Esophagus muscularis mucosa (tissue), 4 donors: ENCODE results near the gene FAM174B. TPM values are rescaled to one million over a fixed set of nuclear protein-coding genes. Genes with fewer than 3 reads are reported as not detected.
A peak's percentile ranks its signal among the peaks of the same experiment; 100 is the strongest.

Experiments used
- DNase-seq: peaks from one replicate; pipeline ENCODE4 v3.0.0-alpha.2; 2017; ENCODE audit errors: extremely low spot score
- H3K27ac ChIP-seq, 4 donors: fragments of 200-600 bp; sonication (generic); replicated peaks in 1 of 4; 1 replicate in 3 of 4; 2 replicates in 1 of 4; pipeline ENCODE4 v1.5.1; 2016 to 2019; ENCODE audit warnings: mild to moderate bottlenecking in 1 of 4
- H3K27me3 ChIP-seq, 4 donors: fragments of 200-600 bp; sonication (generic); one replicate each; pipeline versions ENCODE4 v1.5.1 to v1.6.0; 2016 to 2019
- H3K36me3 ChIP-seq, 4 donors: fragments of 200-600 bp; sonication (generic); one replicate each; pipeline ENCODE4 v1.5.1; 2016 to 2019
- H3K4me1 ChIP-seq, 4 donors: fragments of 200-600 bp; sonication (generic); one replicate each; pipeline ENCODE4 v1.5.1; 2016 to 2019
- H3K4me3 ChIP-seq, 4 donors: fragments of 200-600 bp; sonication (generic); 1 replicate in 2 of 4; 2 replicates in 2 of 4; pipeline ENCODE4 v1.5.1; 2016 to 2019; ENCODE audit warnings: mild to moderate bottlenecking in 4 of 4, moderate library complexity in 1 of 4
- H3K9me3 ChIP-seq, 4 donors: fragments of 200-600 bp; sonication (generic); 1 replicate in 3 of 4; 2 replicates in 1 of 4; pipeline ENCODE4 v1.5.1; 2016 to 2019
- EP300 ChIP-seq: sonication (generic); formaldehyde crosslinking; IDR thresholded peaks from one replicate; pipeline ENCODE4 v1.6.1; 2017; ENCODE audit warnings: antibody characterized with exemption
- POLR2A ChIP-seq: fragments of 450-650 bp; IDR thresholded peaks from one replicate; pipeline ENCODE4 v1.6.1; 2017; ENCODE audit warnings: antibody characterized with exemption, moderate library complexity, mild to moderate bottlenecking, low read depth
- POLR2AphosphoS5 ChIP-seq, 2 donors: sonication (generic); formaldehyde crosslinking; IDR thresholded peaks; one replicate each; pipeline ENCODE4 v1.6.1; 2017; ENCODE audit warnings: antibody characterized with exemption in 2 of 2
- WGBS: methylation state at CpG from one replicate; pipeline ENCODE4 v1.1.5; 2018; 5-methylcytosine and 5-hydroxymethylcytosine counted together
- intact Hi-C: fragments of 100-400 bp; cut with DNase I; formaldehyde crosslinking; loops from one replicate; pipeline ENCODE4 v1.15.1; 2023
- total RNA-seq, 4 donors: library from RNA; depleted of rRNA; stranded (reverse); fragments of >200 nt; gene quantifications; one replicate each; pipeline versions ENCODE4 v1.1.0 to v1.2.1, GENCODE V29; 2016
- TF ChIP-seq, protein P1 (sequence below), 3 experiments: fragments of 200-600 bp in 2 of 3; fragments of 450-650 bp in 1 of 3; sonication (generic) in 2 of 3; IDR thresholded peaks; one replicate each; pipeline ENCODE4 v1.5.1; 2017 to 2019; ENCODE audit warnings: antibody characterized with exemption in 3 of 3, mild to moderate bottlenecking in 2 of 3, moderate library complexity in 1 of 3

The FAM174B gene
- total RNA-seq, 4 donors from 2014 or later = 7.5 to 15.2 (median 9.9) TPM

DNA sequence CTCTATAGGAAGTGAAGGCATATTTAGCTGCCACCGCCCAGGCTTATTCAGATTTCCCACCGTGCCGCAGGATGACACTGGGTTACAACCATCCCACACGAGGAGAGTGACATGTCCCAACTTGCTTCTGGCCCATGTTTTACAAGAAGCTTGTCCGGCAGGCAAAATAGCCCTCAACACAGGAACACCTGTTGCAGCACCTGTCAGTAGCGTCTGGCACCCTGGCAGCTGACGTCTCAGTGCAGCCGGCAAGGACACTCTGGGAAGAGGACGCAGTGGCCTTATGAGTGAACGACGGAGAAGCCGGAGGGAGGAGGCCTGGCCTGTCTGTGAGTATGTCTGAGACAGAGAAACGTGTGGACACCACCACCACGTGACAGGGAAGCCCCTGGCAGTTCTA is 32.1 kb downstream of the FAM174B start:
- Histone ChIP-seq H3K27me3 (no peaks in the 10 kb centered on the region), H3K4me3 (no peak overlapping the region), H3K36me3 (peaks cover 0 to 4% (median 1%) of the 10 kb centered on the region in 4 donors), H3K27ac (peak overlapping the region in 3 of 4 donors; percentile 68 to 74 (median 72)), H3K9me3 (no peaks in the 10 kb centered on the region), H3K4me1 (peaks cover 44 to 53% (median 50%) of the 10 kb centered on the region in 4 donors)
- DNase-seq = no peak
- TF ChIP-seq POLR2A = no peak
- no peak for TF ChIP-seq EP300
- TF ChIP-seq, protein P1, sequence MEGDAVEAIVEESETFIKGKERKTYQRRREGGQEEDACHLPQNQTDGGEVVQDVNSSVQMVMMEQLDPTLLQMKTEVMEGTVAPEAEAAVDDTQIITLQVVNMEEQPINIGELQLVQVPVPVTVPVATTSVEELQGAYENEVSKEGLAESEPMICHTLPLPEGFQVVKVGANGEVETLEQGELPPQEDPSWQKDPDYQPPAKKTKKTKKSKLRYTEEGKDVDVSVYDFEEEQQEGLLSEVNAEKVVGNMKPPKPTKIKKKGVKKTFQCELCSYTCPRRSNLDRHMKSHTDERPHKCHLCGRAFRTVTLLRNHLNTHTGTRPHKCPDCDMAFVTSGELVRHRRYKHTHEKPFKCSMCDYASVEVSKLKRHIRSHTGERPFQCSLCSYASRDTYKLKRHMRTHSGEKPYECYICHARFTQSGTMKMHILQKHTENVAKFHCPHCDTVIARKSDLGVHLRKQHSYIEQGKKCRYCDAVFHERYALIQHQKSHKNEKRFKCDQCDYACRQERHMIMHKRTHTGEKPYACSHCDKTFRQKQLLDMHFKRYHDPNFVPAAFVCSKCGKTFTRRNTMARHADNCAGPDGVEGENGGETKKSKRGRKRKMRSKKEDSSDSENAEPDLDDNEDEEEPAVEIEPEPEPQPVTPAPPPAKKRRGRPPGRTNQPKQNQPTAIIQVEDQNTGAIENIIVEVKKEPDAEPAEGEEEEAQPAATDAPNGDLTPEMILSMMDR (IDR thresholded peaks at IDR 0.05) = no peak
- no peak for TF ChIP-seq POLR2AphosphoS5 (IDR thresholded peaks at IDR 0.05)
- intact Hi-C loops = loop anchor here (5.0 kb wide), 1 partner anchor 44 kb away; no protein-coding TSS in a partner anchor
- WGBS = 85% methylated on average over 14 of the region's 14 CpGs

DNA sequence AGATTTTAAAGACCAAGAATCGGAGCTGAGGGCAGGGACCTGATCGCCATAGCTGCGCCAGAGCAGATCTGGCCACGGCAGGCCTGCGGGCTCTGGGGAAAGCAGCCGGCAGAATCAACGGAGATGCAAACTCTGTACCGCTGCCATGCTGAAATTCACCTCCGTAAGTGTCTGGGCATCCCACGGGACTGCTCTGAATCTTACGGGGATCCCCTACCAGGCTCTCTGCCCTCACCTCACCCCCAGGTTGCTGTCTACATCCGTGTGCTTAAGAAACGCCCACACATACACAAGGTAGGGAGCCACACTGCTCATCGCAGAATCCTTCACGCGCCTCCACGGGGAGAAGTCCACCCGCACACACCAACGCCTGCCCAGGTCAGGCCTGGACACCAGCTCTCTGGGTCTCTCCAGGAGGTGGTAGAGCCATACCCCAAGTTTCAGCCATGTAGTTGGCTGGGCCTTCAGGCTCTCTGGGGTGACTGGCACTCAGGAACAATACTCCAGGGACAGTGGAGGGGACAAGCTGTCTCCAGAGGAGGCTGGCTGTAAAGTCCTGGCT is 33.5 kb downstream of the FAM174B start:
- Histone ChIP-seq H3K4me1 (peaks cover 57 to 67% (median 63%) of the 10 kb centered on the region in 4 donors), H3K4me3 (no peak overlapping the region), H3K36me3 (peaks cover 0 to 8% (median 1%) of the 10 kb centered on the region in 4 donors), H3K27ac (peak overlapping the region in 1 of 4 donors; percentile 74), H3K27me3 (no peaks in the 10 kb centered on the region), H3K9me3 (no peaks in the 10 kb centered on the region)
- 96% methylated on average over 12 of the region's 19 CpGs for WGBS
- no peak for DNase-seq
- intact Hi-C loops = loop anchor here (5.0 kb wide), 1 partner anchor 45 kb away; no protein-coding TSS in a partner anchor
- no peak for TF ChIP-seq POLR2AphosphoS5 (IDR thresholded peaks at IDR 0.05)
- TF ChIP-seq, protein P1 (IDR thresholded peaks at IDR 0.05) = no peak
- TF ChIP-seq EP300 = no peak
- TF ChIP-seq POLR2A = no peak

DNA sequence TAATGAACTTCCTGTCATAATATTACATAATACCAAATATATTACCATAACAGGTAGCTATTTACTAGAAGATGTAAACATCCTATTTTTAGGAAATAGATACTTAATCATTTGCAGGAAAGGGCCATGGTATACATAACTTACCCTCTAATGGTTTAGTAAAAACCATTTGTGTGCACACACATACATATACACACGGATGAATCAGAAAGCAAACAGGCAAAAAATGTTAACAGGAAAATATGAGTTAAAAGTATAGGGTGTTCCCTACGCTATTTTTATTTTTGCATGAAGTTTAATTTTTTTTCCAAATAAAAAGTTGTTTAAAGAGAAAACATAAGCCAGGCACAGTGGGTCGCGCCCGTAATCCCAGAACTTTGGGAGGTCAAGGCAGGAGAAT is 34.6 kb downstream of the FAM174B start:
- no peak overlapping the region for H3K27ac ChIP-seq
- no peak for DNase-seq

DNA sequence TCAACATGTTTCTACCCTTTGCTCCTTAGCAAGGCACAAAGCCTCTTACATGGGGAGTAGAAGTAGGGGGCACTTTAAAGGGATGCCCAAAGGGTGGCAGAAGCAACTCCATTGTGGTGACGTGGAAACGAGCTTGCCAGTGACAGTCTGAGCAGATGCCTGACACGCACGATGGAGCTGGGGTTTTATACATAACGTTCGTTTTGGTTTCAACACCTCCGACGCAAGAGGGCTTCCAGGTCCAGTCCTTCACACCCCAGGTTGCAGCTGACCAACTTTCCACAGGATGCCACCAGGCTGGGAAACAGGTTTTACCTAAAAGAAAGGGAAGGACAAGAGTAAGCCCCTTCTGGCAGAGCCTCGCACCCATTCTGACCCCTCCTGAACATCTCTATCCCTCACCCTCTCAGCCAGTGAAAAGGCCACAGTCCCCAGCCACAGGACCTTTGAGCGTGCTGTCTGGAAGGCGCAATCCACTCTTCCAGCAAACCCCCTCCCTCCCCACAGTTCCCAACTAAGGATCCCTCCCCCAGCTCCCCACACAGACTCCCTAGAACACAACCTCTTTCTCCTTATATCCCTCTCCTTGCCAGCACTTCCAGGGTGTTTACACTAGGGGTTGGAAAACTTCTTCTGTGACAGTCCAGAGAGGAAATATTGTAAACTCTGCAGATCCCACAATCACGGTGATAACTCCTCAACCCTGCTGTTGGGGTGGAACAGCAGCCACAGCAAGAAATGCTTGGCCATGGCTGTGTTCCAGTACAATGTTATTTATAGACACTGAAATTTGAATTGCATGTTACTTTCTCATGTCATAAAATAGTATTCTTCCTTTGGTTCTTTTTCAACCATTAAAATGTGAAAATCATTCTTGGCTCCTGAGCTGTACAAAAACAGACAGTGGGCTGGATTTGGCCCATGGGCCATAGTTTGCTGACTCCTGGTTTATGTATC is 36.2 kb downstream of the FAM174B start:
- intact Hi-C loops = loop anchor here (5.0 to 10.0 kb wide), 2 partner anchors 48 to 95 kb away; no protein-coding TSS in a partner anchor
- H3K27ac ChIP-seq = peak overlapping the region; percentile 47 to 72 (median 69)
- no peak for TF ChIP-seq EP300
- TF ChIP-seq, protein P1 (IDR thresholded peaks at IDR 0.05) = no peak
- peak in 1 of 2 donors; percentile 29 for TF ChIP-seq POLR2AphosphoS5 (IDR thresholded peaks at IDR 0.05)
- TF ChIP-seq POLR2A = no peak
- 71% methylated on average over 12 of the region's 12 CpGs for WGBS
- H3K4me1 ChIP-seq = peaks cover 47 to 58% (median 52%) of the 10 kb centered on the region in 4 donors
- no peaks in the 10 kb centered on the region for H3K27me3 ChIP-seq
- peaks cover 0 to 8% (median 0%) of the 10 kb centered on the region in 4 donors for H3K36me3 ChIP-seq
- H3K9me3 ChIP-seq = no peaks in the 10 kb centered on the region
- no peak for DNase-seq
- H3K4me3 ChIP-seq = no peak overlapping the region

More for the DNA sequence above, 34.6 kb downstream of the FAM174B start:
- no peaks in the 10 kb centered on the region for H3K27me3 ChIP-seq
- WGBS = 92% methylated on average over 5 of the region's 5 CpGs
- intact Hi-C loops = loop anchor here (5.0 kb wide), 1 partner anchor 46 kb away; no protein-coding TSS in a partner anchor
- no peaks in the 10 kb centered on the region for H3K9me3 ChIP-seq
- no peak overlapping the region for H3K4me3 ChIP-seq
- H3K4me1 ChIP-seq = peaks cover 62 to 72% (median 68%) of the 10 kb centered on the region in 4 donors
- peaks cover 0 to 8% (median 0%) of the 10 kb centered on the region in 4 donors for H3K36me3 ChIP-seq
- TF ChIP-seq EP300 = no peak
- TF ChIP-seq, protein P1 (IDR thresholded peaks at IDR 0.05) = no peak
- TF ChIP-seq POLR2AphosphoS5 (IDR thresholded peaks at IDR 0.05) = no peak
- no peak for TF ChIP-seq POLR2A
